ENCODE measurements around the gene NFKBIE. TPM values are rescaled to one million over a fixed set of nuclear protein-coding genes. Genes with fewer than 3 reads are reported as not detected.

The NFKBIE gene
- total RNA-seq, 2 donors from 2014 or later = 3.8 to 8.7 TPM

GRCh38 chr6:44285552-44286284 is 20.4 kb upstream of the NFKBIE start:
- Histone ChIP-seq H3K27ac (no peak overlapping the region), H3K4me3 (no peak overlapping the region), H3K4me1 (no peaks in the 10 kb centered on the region), H3K27me3 (no peaks in the 10 kb centered on the region), H3K36me3 (no peaks in the 10 kb centered on the region), H3K9me3 (no peaks in the 10 kb centered on the region)
- no peak for DNase-seq (ENCODE audit: low spot score)
- no peak for TF ChIP-seq CTCF (IDR thresholded peaks at IDR 0.05)

- Histone ChIP-seq H3K27ac (no peak overlapping the region), H3K4me1 (no peaks in the 10 kb centered on the region), H3K36me3 (no peaks in the 10 kb centered on the region), H3K4me3 (no peak overlapping the region), H3K9me3 (no peaks in the 10 kb centered on the region), H3K27me3 (no peaks in the 10 kb centered on the region)
- DNase-seq (ENCODE audit: low spot score) = no peak
- no peak for TF ChIP-seq CTCF (IDR thresholded peaks at IDR 0.05)
Observed at GRCh38 chr6:44284867-44285266, 19.5 kb upstream of the NFKBIE start.

- Histone ChIP-seq H3K36me3 (no peaks in the 10 kb centered on the region), H3K9me3 (no peaks in the 10 kb centered on the region), H3K27me3 (no peaks in the 10 kb centered on the region), H3K4me1 (no peaks in the 10 kb centered on the region), H3K4me3 (no peak overlapping the region), H3K27ac (no peak overlapping the region)
- no peak for DNase-seq (ENCODE audit: low spot score)
- no peak for TF ChIP-seq CTCF (IDR thresholded peaks at IDR 0.05)
Observed at GRCh38 chr6:44284121-44284520, 18.8 kb upstream of the NFKBIE start.

- no peak for TF ChIP-seq CTCF (IDR thresholded peaks at IDR 0.05)
- peaks cover 0 to 13% of the 10 kb centered on the region in 2 donors for H3K27me3 ChIP-seq
- H3K4me1 ChIP-seq = peaks cover 0 to 6% of the 10 kb centered on the region in 2 donors
- H3K9me3 ChIP-seq = no peaks in the 10 kb centered on the region
- H3K4me3 ChIP-seq = no peak overlapping the region
- DNase-seq (ENCODE audit: low spot score) = no peak
- no peak overlapping the region for H3K27ac ChIP-seq
- H3K36me3 ChIP-seq = no peaks in the 10 kb centered on the region
Observed at GRCh38 chr6:44278774-44279697, 13.7 kb upstream of the NFKBIE start.

GRCh38 chr6:44278315-44278714 is 13.0 kb upstream of the NFKBIE start:
- no peak for TF ChIP-seq CTCF (IDR thresholded peaks at IDR 0.05)
- peaks cover 0 to 13% of the 10 kb centered on the region in 2 donors for H3K27me3 ChIP-seq
- H3K4me1 ChIP-seq = peaks cover 0 to 6% of the 10 kb centered on the region in 2 donors
- no peaks in the 10 kb centered on the region for H3K9me3 ChIP-seq
- no peak overlapping the region for H3K4me3 ChIP-seq
- H3K27ac ChIP-seq = no peak overlapping the region
- no peaks in the 10 kb centered on the region for H3K36me3 ChIP-seq
- no peak for DNase-seq (ENCODE audit: low spot score)
